Stimulated activated CD4-positive, alpha-beta T cell treated with anti-CD3 and anti-CD28 coated beads, TNF-alpha, amount 100 ng/mL, for 48 hours (primary cell): ENCODE measurements around the gene GARIN5A.
"Not testable (repeated sequence)": the region's sequence is repeated elsewhere in the genome, so short reads cannot be mapped to it uniquely, and the experiment has no call there.

Source experiments
- DNase-seq, 3 donors: peaks; one replicate each; pipeline ENCODE4 v3.0.0-alpha.2; 2020; ENCODE audit warnings: low read depth in 3 of 3

The GARIN5A gene

GRCh38 chr19:50488389-50489194 lies 11.9 kb upstream of the GARIN5A start:
- DNase-seq: no peak

- peak; percentile 67 to 70 (median 68) for DNase-seq
These were observed 10.3 kb upstream of the GARIN5A start for GRCh38 chr19:50486823-50487515.

GRCh38 chr19:50485284-50485955 lies 8.8 kb upstream of the GARIN5A start:
- DNase-seq: no peak

GRCh38 chr19:50482916-50483315 lies 6.3 kb upstream of the GARIN5A start:
- DNase-seq: no peak

- DNase-seq: no peak
These were observed 5.7 kb upstream of the GARIN5A start for GRCh38 chr19:50482271-50482855.

- DNase-seq: no peak
These were observed 4.9 kb upstream of the GARIN5A start for GRCh38 chr19:50481351-50482149.

- no peak for DNase-seq
These were observed 3.8 kb upstream of the GARIN5A start for GRCh38 chr19:50480281-50481111.

GRCh38 chr19:50479761-50480251 lies 3.2 kb upstream of the GARIN5A start:
- DNase-seq: no peak

- DNase-seq: peak in 1 of 3 donors; percentile 16
These were observed 2.5 kb upstream of the GARIN5A start for GRCh38 chr19:50478901-50479715.

GRCh38 chr19:50477751-50478515 lies 1.3 kb upstream of the GARIN5A start:
- DNase-seq: no peak

GRCh38 chr19:50476907-50477238 lies 225 bp upstream of the GARIN5A start:
- no peak for DNase-seq

GRCh38 chr19:50475736-50476223 lies 868 bp downstream of the GARIN5A start:
- DNase-seq: no peak

GRCh38 chr19:50475101-50475568 lies 1.5 kb downstream of the GARIN5A start:
- DNase-seq: no peak

GRCh38 chr19:50473336-50473735 lies 3.3 kb downstream of the GARIN5A start:
- DNase-seq: not testable (repeated sequence)

GRCh38 chr19:50468818-50469217 lies 7.8 kb downstream of the GARIN5A start:
- DNase-seq: no peak

- DNase-seq: no peak
These were observed 9.1 kb downstream of the GARIN5A start for GRCh38 chr19:50467566-50467965.

GRCh38 chr19:50466706-50467039 lies 10.0 kb downstream of the GARIN5A start:
- no peak for DNase-seq

- DNase-seq: no peak
These were observed 10.5 kb downstream of the GARIN5A start for GRCh38 chr19:50465986-50466705.
